Transverse colon (tissue), 4 donors: Measurements from ENCODE around the gene IFNW1.

Source experiments
- EP300 ChIP-seq: sonication (generic); formaldehyde crosslinking; IDR thresholded peaks from one replicate; pipeline ENCODE4 v1.6.1; 2017; ENCODE audit warnings: antibody characterized with exemption, low read depth
- POLR2A ChIP-seq: fragments of 450-650 bp; IDR thresholded peaks from one replicate; pipeline ENCODE4 v1.6.1; 2016; ENCODE audit warnings: antibody characterized with exemption, mild to moderate bottlenecking, moderate library complexity
- POLR2AphosphoS5 ChIP-seq, 3 donors: sonication (generic); formaldehyde crosslinking; IDR thresholded peaks; one replicate each; pipeline ENCODE4 v1.6.1; 2016; ENCODE audit warnings: antibody characterized with exemption in 3 of 3
- TF ChIP-seq, protein P1 (sequence below), 5 experiments: fragments of 200-600 bp in 3 of 5; fragments of 450-650 bp in 2 of 5; sonication (generic) in 3 of 5; IDR thresholded peaks; 1 replicate in 2 of 5; 2 replicates in 3 of 5; pipeline ENCODE4 v1.5.1; 2016 to 2017; ENCODE audit warnings: antibody characterized with exemption in 5 of 5, inconsistent platforms in 3 of 5, mild to moderate bottlenecking in 2 of 5, moderate library complexity in 1 of 5

DNA sequence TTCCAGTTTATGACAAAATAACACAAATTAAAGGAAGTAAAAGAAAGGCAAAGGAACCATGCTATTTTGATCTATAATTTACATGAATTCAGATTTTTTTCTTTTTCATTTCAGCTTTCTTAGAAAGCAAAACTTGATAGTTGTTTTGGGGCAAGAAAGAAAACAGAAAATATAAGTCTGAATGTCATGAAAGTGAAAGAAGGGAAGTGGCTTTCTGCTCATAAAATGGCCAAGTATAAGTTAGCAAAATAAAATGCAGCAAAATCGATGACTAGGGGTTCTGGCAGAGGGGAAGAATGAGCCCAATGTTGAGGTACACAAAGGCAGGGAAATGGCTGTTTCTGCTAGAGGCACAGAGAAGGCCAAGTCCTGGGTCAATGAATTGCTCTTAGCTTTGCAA lies 3.0 kb upstream of the IFNW1 start:
- TF ChIP-seq, protein P1, sequence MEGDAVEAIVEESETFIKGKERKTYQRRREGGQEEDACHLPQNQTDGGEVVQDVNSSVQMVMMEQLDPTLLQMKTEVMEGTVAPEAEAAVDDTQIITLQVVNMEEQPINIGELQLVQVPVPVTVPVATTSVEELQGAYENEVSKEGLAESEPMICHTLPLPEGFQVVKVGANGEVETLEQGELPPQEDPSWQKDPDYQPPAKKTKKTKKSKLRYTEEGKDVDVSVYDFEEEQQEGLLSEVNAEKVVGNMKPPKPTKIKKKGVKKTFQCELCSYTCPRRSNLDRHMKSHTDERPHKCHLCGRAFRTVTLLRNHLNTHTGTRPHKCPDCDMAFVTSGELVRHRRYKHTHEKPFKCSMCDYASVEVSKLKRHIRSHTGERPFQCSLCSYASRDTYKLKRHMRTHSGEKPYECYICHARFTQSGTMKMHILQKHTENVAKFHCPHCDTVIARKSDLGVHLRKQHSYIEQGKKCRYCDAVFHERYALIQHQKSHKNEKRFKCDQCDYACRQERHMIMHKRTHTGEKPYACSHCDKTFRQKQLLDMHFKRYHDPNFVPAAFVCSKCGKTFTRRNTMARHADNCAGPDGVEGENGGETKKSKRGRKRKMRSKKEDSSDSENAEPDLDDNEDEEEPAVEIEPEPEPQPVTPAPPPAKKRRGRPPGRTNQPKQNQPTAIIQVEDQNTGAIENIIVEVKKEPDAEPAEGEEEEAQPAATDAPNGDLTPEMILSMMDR (IDR thresholded peaks at IDR 0.05) = no peak
- TF ChIP-seq POLR2A (no peak), EP300 (no peak), POLR2AphosphoS5 (IDR thresholded peaks at IDR 0.05) (no peak)
